ENCODE results near the gene XYLT2. TPM values are rescaled to one million over a fixed set of nuclear protein-coding genes. Genes with fewer than 3 reads are reported as not detected.

Gene XYLT2
- total and polyA plus RNA-seq, 2 donors (not counting 3 experiments of a cell fraction or from before 2014, with no cell fraction given): 19.1 to 26.6 TPM

GRCh38 chr17:50394711-50395110 is 48.8 kb downstream of the XYLT2 start:
- H3K9ac ChIP-seq (replicated peaks; ENCODE audit: extremely low read depth, insufficient read depth, low read length): no peak overlapping the region
- no peak for TF ChIP-seq FOS (IDR thresholded peaks at IDR 0.05; ENCODE audit: borderline replicate concordance, insufficient read depth, low read length)
- no peak for TF ChIP-seq JUN (IDR thresholded peaks at IDR 0.05; ENCODE audit: borderline replicate concordance, insufficient read depth, insufficient read length, low read depth)
- TF ChIP-seq CTCF (IDR thresholded peaks at IDR 0.05; ENCODE audit: extremely low read depth in 1 of 2, insufficient read depth in 1 of 2, low read depth in 1 of 2, low read length in 2 of 2): no peak
- TF ChIP-seq POLR2A (IDR thresholded peaks at IDR 0.05; ENCODE audit: low read depth, low read length): no peak
- no peak for TF ChIP-seq MYC (IDR thresholded peaks at IDR 0.05; ENCODE audit: low read depth, low read length)
- TF ChIP-seq EZH2 (IDR thresholded peaks at IDR 0.05; ENCODE audit: borderline replicate concordance, low read depth, low read length, severe bottlenecking): no peak
- TF ChIP-seq POLR2AphosphoS5 (IDR thresholded peaks at IDR 0.05; ENCODE audit: insufficient read depth, low read depth, low read length): no peak
- no peak for TF ChIP-seq GATA2 (IDR thresholded peaks at IDR 0.05; ENCODE audit: insufficient read depth, insufficient read length, low read depth, low read length)
- TF ChIP-seq MAX (IDR thresholded peaks at IDR 0.05; ENCODE audit: insufficient read depth, insufficient read length): no peak

More at GRCh38 chr17:50394711-50395110, 48.8 kb downstream of the XYLT2 start:
- Histone ChIP-seq H3K4me3 (replicated peaks in 1 of 3; ENCODE audit: insufficient read depth in 1 of 3, low read depth in 1 of 3, low read length in 3 of 3) (no peak overlapping the region), H3K36me3 (ENCODE audit: control insufficient read depth in 2 of 2, extremely low read depth in 1 of 2, insufficient read depth in 2 of 2, low read length in 2 of 2) (peaks cover 37 to 48% of the 10 kb centered on the region in 2 experiments), H3K79me2 (ENCODE audit: control insufficient read depth, insufficient read depth, low read length) (peaks cover 56% of the 10 kb centered on the region), H3K4me1 (ENCODE audit: control insufficient read depth, extremely low read depth, insufficient read depth, low read length) (peaks cover 21% of the 10 kb centered on the region), H2AFZ (ENCODE audit: low read depth, low read length) (no peak overlapping the region), H3K4me2 (ENCODE audit: insufficient read depth, low read length) (peak overlapping the region; percentile 96), H3K27me3 (ENCODE audit: control insufficient read depth in 2 of 2, insufficient read depth in 2 of 2, low read length in 2 of 2) (no peaks in the 10 kb centered on the region), H3K9me3 (replicated peaks; ENCODE audit: control insufficient read depth, insufficient read depth, low read length) (no peaks in the 10 kb centered on the region), H3K27ac (ENCODE audit: insufficient read depth, low read depth, low read length) (no peak overlapping the region), H4K20me1 (replicated peaks; ENCODE audit: control insufficient read depth, extremely low read depth, insufficient read depth, low read length) (peaks cover 3% of the 10 kb centered on the region), H3K9me1 (replicated peaks; ENCODE audit: control insufficient read depth, extremely low read depth, insufficient read depth, low read length) (no peaks in the 10 kb centered on the region)
- CTCF ChIA-PET: no interaction called here
- BruUV-seq (replicated peaks): no TSS peak
- peak; percentile 35 for FAIRE-seq
- POLR2A ChIA-PET: interaction anchor here (0.5 kb wide), 1 partner anchor 10 kb away, joined by 3 read pairs; no protein-coding TSS in a partner anchor
- intact Hi-C loops (cut with micrococcal nuclease) (no loop called here), dilution Hi-C loops (cut with MboI; ENCODE audit: extremely low pct_ligation_motif_present, low sequenced_read_pairs) (no loop called here)
- no peak for DNase-seq (ENCODE audit: low read depth, low spot score)
